A673 (cell line): ENCODE data around the gene MFF. TPM values are rescaled to one million over a fixed set of nuclear protein-coding genes. Genes with fewer than 3 reads are reported as not detected.
"Not testable (repeated sequence)": the region's sequence is repeated elsewhere in the genome, so short reads cannot be mapped to it uniquely, and the experiment has no call there.

Source experiments
- BruUV-seq: library from RNA; stranded (reverse); fragments of 400-500 nt; replicated peaks from 2 replicates; lab custom pipeline; 2021; lab: Mats Ljungman, UMichigan
- CTCF ChIA-PET: fragments of 300-600 bp; sonication (Branson Sonifier 250); formaldehyde crosslinking; loops from one replicate; lab custom pipeline; 2022; ENCODE audit warnings: antibody characterized with exemption; lab: Charles Lee
- POLR2A ChIA-PET: fragments of 300-600 bp; sonication (Branson Sonifier 250); formaldehyde crosslinking; loops from one replicate; lab custom pipeline; 2022; ENCODE audit warnings: antibody characterized with exemption; ENCODE audit not compliant: low non-redundant PET; lab: Charles Lee
- DNase-seq: peaks from one replicate; pipeline ENCODE4 v3.0.0-alpha.2; 2015; ENCODE audit warnings: low spot score
- H3K27ac ChIP-seq: fragments of 200-600 bp; sonication (generic); 2 replicates; pipeline ENCODE4 v1.5.1; 2016; ENCODE audit warnings: mixed run types, low read depth, mild to moderate bottlenecking, mixed read lengths, antibody characterized with exemption, low read length; ENCODE audit not compliant: poor library complexity, severe bottlenecking
- H3K27me3 ChIP-seq: fragments of 200-600 bp; sonication (generic); replicated peaks from 2 replicates; pipeline ENCODE4 v1.6.1; 2017; ENCODE audit warnings: mixed run types, low read depth, mild to moderate bottlenecking, mixed read lengths, antibody characterized with exemption, low read length; ENCODE audit not compliant: insufficient read depth, poor library complexity
- H3K36me3 ChIP-seq: fragments of 200-600 bp; sonication (generic); 2 replicates; pipeline ENCODE4 v1.6.1; 2016; ENCODE audit warnings: mixed run types, mild to moderate bottlenecking, mixed read lengths, antibody characterized with exemption, low read length; ENCODE audit not compliant: insufficient read depth, poor library complexity, severe bottlenecking
- H3K4me1 ChIP-seq: fragments of 200-600 bp; sonication (generic); 2 replicates; pipeline ENCODE4 v1.6.1; 2017; ENCODE audit warnings: mixed run types, mild to moderate bottlenecking, mixed read lengths, antibody characterized with exemption, low read length; ENCODE audit not compliant: insufficient read depth, poor library complexity, severe bottlenecking
- H3K4me3 ChIP-seq: fragments of 200-600 bp; sonication (generic); 2 replicates; pipeline ENCODE4 v1.5.1; 2016; ENCODE audit warnings: low read depth, mixed run types, mild to moderate bottlenecking, mixed read lengths, low read length; ENCODE audit not compliant: poor library complexity, severe bottlenecking
- H3K9me3 ChIP-seq: fragments of 200-600 bp; sonication (generic); 2 replicates; pipeline ENCODE4 v1.6.1; 2016; ENCODE audit warnings: mixed run types, low read depth, mild to moderate bottlenecking, mixed read lengths, antibody characterized with exemption, low read length; ENCODE audit not compliant: poor library complexity, severe bottlenecking
- CTCF ChIP-seq: fragments of 300-800, 200-600 bp; sonication (generic); conservative IDR thresholded peaks from 2 replicates; pipeline ENCODE4 v1.5.1; 2017; ENCODE audit warnings: low read depth, mild to moderate bottlenecking, antibody characterized with exemption, low read length, moderate library complexity, mixed read lengths
- EZH2 ChIP-seq: fragments of 200-600 bp; sonication (generic); IDR thresholded peaks from 2 replicates; pipeline ENCODE4 v1.6.1; 2017; ENCODE audit warnings: borderline replicate concordance, low read depth, mild to moderate bottlenecking, mixed read lengths, antibody characterized with exemption, low read length; ENCODE audit not compliant: poor library complexity, severe bottlenecking
- intact Hi-C: fragments of 100-400 bp; cut with micrococcal nuclease; formaldehyde crosslinking; loops from one replicate; pipeline ENCODE4 v1.10.0; 2022; ENCODE audit not compliant: unreplicated experiment
- total RNA-seq: library from RNA; stranded (reverse); gene quantifications from 2 replicates; pipeline ENCODE4 v1.2.3, GENCODE V29; 2021

The MFF gene
- total RNA-seq, 1 experiment from 2014 or later = 113 TPM

DNA sequence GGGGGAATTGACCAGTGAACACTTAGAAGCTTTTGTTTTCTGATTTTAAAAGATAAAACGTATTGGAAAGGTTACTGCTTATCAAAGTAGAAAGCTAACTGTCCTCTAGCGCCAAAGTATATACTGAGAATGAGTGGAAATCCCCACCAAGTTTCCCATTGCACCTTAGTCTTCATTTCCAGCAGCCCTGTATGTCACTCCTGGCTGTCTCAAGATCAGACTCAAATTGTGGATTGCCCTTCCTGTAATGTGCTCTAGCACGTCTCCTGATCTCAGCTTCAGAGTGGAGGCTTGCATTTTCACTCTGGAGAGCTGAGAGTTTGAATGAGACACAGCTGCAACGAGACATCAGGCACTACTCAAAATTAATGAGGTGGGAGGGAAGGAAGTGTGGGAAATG lies 26.6 kb downstream of the MFF start:
- ChIA-PET POLR2A (interaction anchor here (0.6 kb wide), 1 partner anchor 1164 kb away, joined by 3 read pairs; no protein-coding TSS in a partner anchor), CTCF (no interaction called here)
- intact Hi-C loops = no loop called here
- Histone ChIP-seq H3K27ac (no peak overlapping the region), H3K36me3 (peaks cover 18% of the 10 kb centered on the region), H3K9me3 (no peaks in the 10 kb centered on the region), H3K4me1 (peaks cover 29% of the 10 kb centered on the region), H3K4me3 (no peak overlapping the region), H3K27me3 (no peaks in the 10 kb centered on the region)
- TF ChIP-seq EZH2 (no peak), CTCF (no peak)
- DNase-seq = peak; percentile 17
- BruUV-seq = no TSS peak

GRCh38 chr2:227360351-227360750 lies 35.3 kb downstream of the MFF start:
- peaks cover 35% of the 10 kb centered on the region for H3K36me3 ChIP-seq
- H3K27ac ChIP-seq = no peak overlapping the region
- intact Hi-C loops = no loop called here
- peaks cover 11% of the 10 kb centered on the region for H3K4me1 ChIP-seq
- POLR2A ChIA-PET = no interaction called here
- TF ChIP-seq CTCF = no peak
- no peak for TF ChIP-seq EZH2
- no TSS peak for BruUV-seq
- CTCF ChIA-PET = no interaction called here
- H3K4me3 ChIP-seq = no peak overlapping the region
- H3K27me3 ChIP-seq = no peaks in the 10 kb centered on the region
- no peaks in the 10 kb centered on the region for H3K9me3 ChIP-seq
- no peak for DNase-seq

GRCh38 chr2:227363756-227364155 lies 38.7 kb downstream of the MFF start:
- H3K4me1 ChIP-seq = peaks cover 25% of the 10 kb centered on the region
- no peaks in the 10 kb centered on the region for H3K9me3 ChIP-seq
- H3K27ac ChIP-seq = no peak overlapping the region
- intact Hi-C loops = no loop called here
- DNase-seq = peak; percentile 43
- peaks cover 7% of the 10 kb centered on the region for H3K36me3 ChIP-seq
- BruUV-seq = no TSS peak
- TF ChIP-seq EZH2 (no peak), CTCF (peak; percentile 57)
- H3K27me3 ChIP-seq = no peaks in the 10 kb centered on the region
- no peak overlapping the region for H3K4me3 ChIP-seq
- POLR2A ChIA-PET = no interaction called here
- CTCF ChIA-PET = no interaction called here

- H3K9me3 ChIP-seq, intact Hi-C loops, CTCF ChIA-PET, POLR2A ChIA-PET, H3K36me3 ChIP-seq, H3K27ac ChIP-seq, H3K27me3 ChIP-seq, BruUV-seq, H3K4me3 ChIP-seq: not testable (repeated sequence)
- DNase-seq = peak; percentile 68
- peaks cover 35% of the 10 kb centered on the region for H3K4me1 ChIP-seq
Measured at GRCh38 chr2:227364585-227365263, 39.7 kb downstream of the MFF start.
